Measurements from ENCODE around the gene EXOC4. TPM values are rescaled to one million over a fixed set of nuclear protein-coding genes. Genes with fewer than 3 reads are reported as not detected.
"Not testable (repeated sequence)": the region's sequence is repeated elsewhere in the genome, so short reads cannot be mapped to it uniquely, and the experiment has no call there.

Gene EXOC4
- total and polyA plus RNA-seq, 12 donors, result 7.5 to 41.7 (median 34.6) TPM

- Histone ChIP-seq H3K4me1 (peaks cover 0 to 3% (median 0%) of the 10 kb centered on the region in 9 donors), H3K36me3 (no peaks in the 10 kb centered on the region), H3K27me3 (no peaks in the 10 kb centered on the region), H3K4me3 (no peak overlapping the region), H3K27ac (no peak overlapping the region), H3K9me3 (peaks cover 0 to 17% (median 0%) of the 10 kb centered on the region in 11 donors)
- intact Hi-C loops (cut with DNase I), result no loop called here
- WGBS, 2 donors, result 83 to 84% methylated on average over 2 of the region's 2 CpGs
- DNase-seq, result no peak
- no peak for ATAC-seq
- no peak for TF ChIP-seq CTCF (IDR thresholded peaks at IDR 0.05)
Measured at GRCh38 chr7:133987582-133987981, 734.7 kb downstream of the EXOC4 start.

- 75 to 84% methylated on average over 1 of the region's 1 CpG for WGBS, 2 donors
- no peaks in the 10 kb centered on the region for H3K4me1 ChIP-seq
- intact Hi-C loops (cut with DNase I), result no loop called here
- peaks cover 0 to 13% (median 0%) of the 10 kb centered on the region in 9 donors for H3K36me3 ChIP-seq
- DNase-seq (no peak), ATAC-seq (no peak)
- no peak overlapping the region for H3K4me3 ChIP-seq
- TF ChIP-seq CTCF (IDR thresholded peaks at IDR 0.05), result no peak
- H3K27ac ChIP-seq, result no peak overlapping the region
- H3K9me3 ChIP-seq, result peaks cover 0 to 17% (median 0%) of the 10 kb centered on the region in 11 donors
- H3K27me3 ChIP-seq, result no peaks in the 10 kb centered on the region
Measured at GRCh38 chr7:133993547-133993946, 740.7 kb downstream of the EXOC4 start.

DNA sequence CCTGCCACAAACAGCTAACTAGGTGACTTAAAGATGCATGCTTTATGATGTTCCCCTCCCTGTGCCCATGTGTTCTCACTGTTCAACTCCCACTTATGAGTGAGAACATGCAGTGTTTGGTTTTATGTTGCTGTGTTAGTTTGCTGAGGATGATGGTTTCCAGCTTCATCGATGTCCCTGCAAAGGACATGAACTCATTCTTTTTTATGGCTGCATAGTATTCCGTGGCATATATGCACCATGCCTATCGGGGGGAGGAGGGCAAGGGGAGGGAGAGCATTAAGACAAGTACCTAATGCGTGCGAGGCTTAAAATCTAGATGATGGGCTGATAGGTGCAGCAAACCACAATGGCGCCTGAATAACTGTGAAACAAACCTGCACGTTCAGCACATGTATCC is 741.2 kb downstream of the EXOC4 start:
- ATAC-seq; intact Hi-C loops (cut with DNase I); H3K27me3 ChIP-seq; H3K4me1 ChIP-seq; DNase-seq; H3K27ac ChIP-seq; H3K4me3 ChIP-seq: not testable (repeated sequence)
- H3K36me3 ChIP-seq, result peaks cover 0 to 14% (median 0%) of the 10 kb centered on the region in 9 donors
- H3K9me3 ChIP-seq, result peaks cover 0 to 17% (median 0%) of the 10 kb centered on the region in 11 donors
- 98% methylated on average over 7 of the region's 7 CpGs for WGBS, 2 donors

DNA sequence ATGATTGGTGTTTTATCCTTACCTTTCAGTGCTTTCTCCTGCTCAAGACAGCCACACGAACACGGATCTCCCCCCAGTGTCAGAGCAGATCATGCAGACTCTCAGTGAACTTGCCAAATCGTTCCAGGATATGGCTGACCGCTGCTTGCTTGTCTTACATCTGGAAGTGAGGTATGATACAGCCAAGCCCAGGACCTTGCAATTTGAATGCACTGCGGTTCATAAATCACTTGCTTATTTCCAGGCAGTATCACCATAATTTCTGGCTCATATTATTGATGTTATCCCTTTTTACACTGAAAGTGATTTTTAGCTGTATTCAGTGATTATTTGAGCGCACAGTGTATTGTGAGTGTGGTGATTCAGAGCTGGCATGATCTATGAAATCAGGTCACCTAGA is 744.6 kb downstream of the EXOC4 start:
- ATAC-seq (no peak), DNase-seq (no peak)
- H3K27ac ChIP-seq, result no peak overlapping the region
- peaks cover 0 to 4% (median 0%) of the 10 kb centered on the region in 9 donors for H3K4me1 ChIP-seq
- no peaks in the 10 kb centered on the region for H3K27me3 ChIP-seq
- TF ChIP-seq CTCF (IDR thresholded peaks at IDR 0.05), result no peak
- H3K36me3 ChIP-seq, result peaks cover 0 to 17% (median 0%) of the 10 kb centered on the region in 9 donors
- intact Hi-C loops (cut with DNase I), result no loop called here
- no peaks in the 10 kb centered on the region for H3K9me3 ChIP-seq
- no peak overlapping the region for H3K4me3 ChIP-seq
- WGBS, 2 donors, result 95 to 97% methylated on average over 6 of the region's 6 CpGs

GRCh38 chr7:133999178-133999577 is 746.3 kb downstream of the EXOC4 start:
- intact Hi-C loops (cut with DNase I), result no loop called here
- no peaks in the 10 kb centered on the region for H3K27me3 ChIP-seq
- DNase-seq, result no peak
- H3K4me3 ChIP-seq, result no peak overlapping the region
- peaks cover 0 to 4% (median 0%) of the 10 kb centered on the region in 9 donors for H3K4me1 ChIP-seq
- 97 to 99% methylated on average over 2 of the region's 2 CpGs for WGBS, 2 donors
- H3K27ac ChIP-seq, result no peak overlapping the region
- no peak for ATAC-seq
- TF ChIP-seq CTCF (IDR thresholded peaks at IDR 0.05), result no peak
- peaks cover 0 to 17% (median 0%) of the 10 kb centered on the region in 9 donors for H3K36me3 ChIP-seq
- H3K9me3 ChIP-seq, result no peaks in the 10 kb centered on the region

All from heart right ventricle (tissue), 16 donors.